Measurements from ENCODE around the gene NMUR1. TPM values are rescaled to one million over a fixed set of nuclear protein-coding genes. Genes with fewer than 3 reads are reported as not detected.
A peak's percentile ranks its signal among the peaks of the same experiment; 100 is the strongest.

Gene NMUR1
- total RNA-seq, 2 donors from 2014 or later = 2.3 to 6.3 TPM

GRCh38 chr2:231490801-231491200 lies 39.4 kb downstream of the NMUR1 start:
- Histone ChIP-seq H3K4me3 (no peak overlapping the region), H3K36me3 (replicated peaks in 1 of 2; ENCODE audit: insufficient read depth in 1 of 2, low read depth in 2 of 2) (no peaks in the 10 kb centered on the region), H3K27me3 (no peaks in the 10 kb centered on the region), H3K27ac (no peak overlapping the region), H3K4me1 (no peaks in the 10 kb centered on the region), H3K9me3 (no peaks in the 10 kb centered on the region)
- WGBS, 2 donors = 91 to 92% methylated on average over 7 of the region's 7 CpGs
- DNase-seq (no peak), ATAC-seq (no peak)
- intact Hi-C loops (cut with DNase I) = no loop called here
- no peak for TF ChIP-seq POLR2A (IDR thresholded peaks at IDR 0.05)
- TF ChIP-seq CTCF (IDR thresholded peaks at IDR 0.05) = no peak

- 87 to 90% methylated on average over 13 to 14 of the region's 14 CpGs for WGBS, 2 donors
- Histone ChIP-seq H3K27me3 (no peaks in the 10 kb centered on the region), H3K4me3 (no peak overlapping the region), H3K9me3 (no peaks in the 10 kb centered on the region), H3K27ac (no peak overlapping the region), H3K4me1 (no peaks in the 10 kb centered on the region), H3K36me3 (replicated peaks in 1 of 2; ENCODE audit: insufficient read depth in 1 of 2, low read depth in 2 of 2) (no peaks in the 10 kb centered on the region)
- TF ChIP-seq POLR2A (IDR thresholded peaks at IDR 0.05) = no peak
- peak in 1 of 7 experiments; percentile 10 for TF ChIP-seq CTCF (IDR thresholded peaks at IDR 0.05)
- intact Hi-C loops (cut with DNase I) = no loop called here
- ATAC-seq = no peak
- peak in 2 of 4 donors; percentile 31 to 39 for DNase-seq
These were observed 40.3 kb downstream of the NMUR1 start for GRCh38 chr2:231489990-231490389.

- no peaks in the 10 kb centered on the region for H3K9me3 ChIP-seq
- no peaks in the 10 kb centered on the region for H3K4me1 ChIP-seq
- H3K27ac ChIP-seq = no peak overlapping the region
- intact Hi-C loops (cut with DNase I) = no loop called here
- no peak overlapping the region for H3K4me3 ChIP-seq
- DNase-seq (no peak), ATAC-seq (no peak)
- no peaks in the 10 kb centered on the region for H3K27me3 ChIP-seq
- no peaks in the 10 kb centered on the region for H3K36me3 ChIP-seq (replicated peaks in 1 of 2; ENCODE audit: insufficient read depth in 1 of 2, low read depth in 2 of 2)
- 88 to 92% methylated on average over 5 of the region's 5 CpGs for WGBS, 2 donors
- TF ChIP-seq CTCF (IDR thresholded peaks at IDR 0.05) (no peak), POLR2A (IDR thresholded peaks at IDR 0.05) (no peak)
These were observed 41.9 kb downstream of the NMUR1 start for GRCh38 chr2:231488331-231488730.

- no peak overlapping the region for H3K27ac ChIP-seq
- H3K9me3 ChIP-seq = no peaks in the 10 kb centered on the region
- H3K27me3 ChIP-seq = no peaks in the 10 kb centered on the region
- no peak for ATAC-seq
- DNase-seq = no peak
- TF ChIP-seq CTCF (IDR thresholded peaks at IDR 0.05) = no peak
- TF ChIP-seq POLR2A (IDR thresholded peaks at IDR 0.05) = no peak
- no peak overlapping the region for H3K4me3 ChIP-seq
- intact Hi-C loops (cut with DNase I) = no loop called here
- no peaks in the 10 kb centered on the region for H3K36me3 ChIP-seq (replicated peaks in 1 of 2; ENCODE audit: insufficient read depth in 1 of 2, low read depth in 2 of 2)
- 89 to 91% methylated on average over 6 of the region's 6 CpGs for WGBS, 2 donors
- no peaks in the 10 kb centered on the region for H3K4me1 ChIP-seq
These were observed 43.2 kb downstream of the NMUR1 start for GRCh38 chr2:231486851-231487596.

Data from body of pancreas (tissue), 4 donors.